GM18526 (cell line): ENCODE measurements around the gene SERINC5.

Experiments used
- POLR2A ChIP-seq: IDR thresholded peaks from 3 replicates; pipeline ENCODE4 v1.6.1; 2011; ENCODE audit not compliant: insufficient read length; ENCODE audit errors: extremely low read depth

The SERINC5 gene

DNA sequence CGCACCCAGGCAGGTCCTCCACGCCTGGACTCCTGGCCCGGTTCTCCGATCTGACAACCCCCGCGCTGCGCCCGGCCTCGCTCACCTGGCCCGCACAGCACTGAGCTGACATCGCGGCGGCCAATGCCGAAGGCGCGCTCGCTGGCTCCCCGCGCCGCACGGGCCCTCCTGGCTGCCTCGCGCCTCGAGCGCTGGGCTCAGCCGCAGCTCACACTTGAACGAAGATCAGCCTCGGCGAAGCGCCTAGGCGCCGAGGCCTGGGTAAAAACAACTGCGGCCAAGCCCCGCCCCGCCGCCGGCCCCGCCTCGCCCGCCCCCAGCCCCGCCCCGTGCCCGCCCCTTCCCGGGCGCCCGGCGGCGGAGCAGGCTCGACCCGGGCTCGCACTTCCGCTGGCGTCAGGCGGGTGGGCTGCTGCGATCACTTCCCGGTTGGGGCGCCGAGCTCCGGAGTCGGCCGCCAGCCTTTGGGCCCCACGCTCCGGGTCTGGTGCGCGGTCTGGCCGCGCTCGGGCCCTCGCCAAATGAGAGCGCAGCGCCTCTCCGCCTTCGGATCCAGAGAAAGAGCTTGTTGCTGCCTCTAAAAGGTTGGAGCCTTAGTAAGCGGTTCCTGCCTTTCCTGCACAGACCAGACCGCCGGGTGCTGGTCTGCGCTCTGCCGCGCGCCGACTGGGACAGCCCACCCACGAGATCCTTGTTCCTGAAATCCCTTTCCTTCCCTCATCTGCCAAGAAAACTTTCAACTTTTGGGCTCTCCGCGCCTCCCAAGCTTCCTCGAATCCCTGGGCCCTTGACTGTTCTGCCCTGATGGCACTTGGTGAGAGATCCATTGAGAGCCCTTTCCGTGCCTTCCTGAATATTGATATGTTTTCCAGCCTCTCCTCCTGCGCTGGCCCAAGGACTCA, at the start of gene SERINC5:
TSS of gene SERINC5 (minus strand) at position 238 of the 902 bp plus-strand sequence. CDS start at position 112, 126 bp downstream.
- peak; percentile 96 for TF ChIP-seq POLR2A

DNA sequence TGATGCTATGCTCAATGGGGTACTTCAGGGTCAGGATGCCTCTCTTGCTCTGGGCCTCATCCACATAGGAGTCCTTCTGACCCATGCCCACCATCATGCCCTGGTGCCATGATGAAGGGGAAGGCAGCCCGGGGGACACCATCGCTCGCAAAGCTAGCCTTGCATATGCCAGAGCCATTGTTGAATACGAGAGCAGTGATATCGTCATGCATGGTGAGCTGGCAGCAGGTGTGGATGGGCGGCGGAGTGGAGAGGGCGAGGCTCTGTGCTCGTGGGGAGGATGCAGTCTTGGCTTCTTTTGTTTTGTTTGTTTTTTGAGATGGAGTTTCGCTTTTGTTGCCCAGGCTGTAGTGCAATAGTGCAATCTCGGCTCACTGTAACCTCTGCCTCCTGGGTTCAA, 46.8 kb upstream of the SERINC5 start:
- TF ChIP-seq POLR2A: no peak

DNA sequence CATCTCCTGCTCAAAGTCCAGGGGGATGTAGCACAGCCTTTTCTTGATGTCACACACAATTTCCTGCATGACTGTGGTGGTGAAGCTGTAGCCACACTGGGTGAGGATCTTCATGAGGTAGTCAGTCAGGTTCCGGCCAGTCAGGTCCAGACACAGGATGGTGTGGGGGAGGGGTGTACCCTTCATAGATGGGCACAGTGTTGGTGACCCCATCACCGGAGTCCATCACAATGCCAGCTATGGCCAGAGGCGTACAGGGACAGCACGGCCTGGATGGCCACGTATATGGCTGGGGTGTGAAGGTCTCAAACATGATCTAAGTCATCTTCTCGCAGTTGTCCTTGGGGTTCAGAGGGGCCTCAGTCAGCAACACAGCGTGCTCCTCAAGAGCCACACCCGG, 44.3 kb upstream of the SERINC5 start:
- TF ChIP-seq POLR2A: no peak

DNA sequence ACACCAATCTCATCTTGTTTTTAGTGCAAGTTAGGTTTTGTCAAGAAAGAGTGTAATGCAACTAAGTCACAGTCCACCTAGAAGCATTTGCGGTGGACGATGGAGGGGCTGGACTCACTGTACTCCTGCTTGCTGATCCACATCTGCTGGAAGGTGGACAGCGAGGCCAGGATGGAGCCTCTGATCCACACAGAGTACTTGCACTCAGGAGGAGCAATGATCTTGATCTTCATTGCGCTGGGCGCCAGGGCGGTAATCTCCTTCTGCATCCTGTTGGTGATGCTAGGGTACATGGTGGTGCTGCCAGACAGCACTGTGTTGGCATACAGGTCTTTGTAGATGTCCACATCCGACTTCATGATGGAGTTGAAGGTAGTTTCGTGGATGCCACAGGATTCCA, 43.8 kb upstream of the SERINC5 start:
- no peak for TF ChIP-seq POLR2A

DNA sequence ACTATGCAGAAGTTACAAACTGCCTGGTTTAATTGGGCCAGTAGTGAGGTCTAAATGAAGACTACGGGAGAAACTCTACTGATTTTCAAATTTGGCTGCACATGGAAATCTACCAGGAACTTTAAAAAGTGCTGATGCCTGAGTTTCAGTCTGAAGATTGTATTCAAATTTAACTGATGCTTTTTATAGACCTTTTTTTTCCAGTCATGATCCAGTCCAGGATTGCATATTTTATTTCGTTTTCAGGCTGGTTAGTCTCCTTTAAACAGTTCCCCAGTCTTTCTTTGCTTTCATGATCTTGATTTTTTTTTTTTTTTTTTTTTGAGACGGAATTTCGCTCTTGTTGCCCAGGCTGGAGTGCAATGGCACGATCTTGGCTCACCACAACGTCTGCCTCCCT, 40.3 kb upstream of the SERINC5 start:
- TF ChIP-seq POLR2A: no peak

DNA sequence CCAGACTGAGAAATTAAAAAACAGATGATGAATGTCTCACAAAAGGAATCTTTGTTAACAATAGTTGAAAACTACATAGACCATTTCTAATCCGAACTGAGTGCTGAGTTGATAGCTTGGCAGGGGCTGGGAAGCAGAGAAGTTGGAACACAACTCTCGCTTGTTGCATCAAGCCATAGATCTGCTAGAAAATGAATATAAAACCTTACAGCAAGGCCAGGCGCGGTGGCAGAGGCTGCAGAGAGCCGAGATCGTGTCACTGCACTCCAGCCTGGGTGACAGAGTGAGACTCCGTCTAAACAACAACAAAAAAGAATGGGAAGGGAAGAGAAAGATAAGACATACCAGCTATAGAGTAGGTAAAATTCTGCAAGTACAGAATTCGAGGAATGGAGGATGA, 35.9 kb upstream of the SERINC5 start:
- TF ChIP-seq POLR2A: no peak

DNA sequence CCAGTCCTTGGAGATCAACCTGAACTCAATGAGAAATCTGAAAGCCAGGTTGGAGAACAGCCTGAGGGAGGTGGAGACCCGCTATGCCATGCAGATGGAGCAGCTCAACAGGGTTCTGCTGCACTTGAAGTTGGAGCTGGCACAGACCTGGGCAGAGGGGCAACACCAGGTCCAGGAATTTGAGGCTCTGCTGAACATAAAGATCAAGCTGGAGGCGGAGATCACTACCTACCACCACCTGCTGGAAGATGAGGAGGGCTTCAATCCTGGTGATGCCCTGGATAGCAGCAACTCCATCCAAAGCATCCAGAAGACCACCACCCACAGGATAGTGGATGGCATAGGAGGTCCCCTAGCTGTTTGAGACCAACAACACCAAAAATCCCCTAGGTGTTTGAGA, 33.5 kb upstream of the SERINC5 start:
- no peak for TF ChIP-seq POLR2A

DNA sequence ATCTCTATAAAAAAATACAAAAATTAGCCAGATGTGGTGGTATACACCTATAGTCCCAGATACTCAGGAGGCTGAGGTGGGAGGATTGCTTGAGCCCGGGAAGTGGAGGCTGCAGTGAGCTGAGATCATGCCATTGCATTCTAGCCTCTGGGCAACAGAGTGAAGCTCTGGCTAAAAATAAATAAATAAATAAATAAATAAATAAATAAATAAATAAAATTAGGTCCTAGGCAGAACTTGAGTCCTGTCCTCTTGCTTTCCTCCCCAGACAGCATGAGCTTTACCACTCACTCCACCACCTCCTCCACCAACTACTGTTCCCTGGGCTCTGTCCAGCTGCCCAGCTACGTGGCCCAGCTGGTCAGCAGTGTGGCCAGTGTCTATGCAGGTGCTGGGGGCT, 32.3 kb upstream of the SERINC5 start:
- no peak for TF ChIP-seq POLR2A

DNA sequence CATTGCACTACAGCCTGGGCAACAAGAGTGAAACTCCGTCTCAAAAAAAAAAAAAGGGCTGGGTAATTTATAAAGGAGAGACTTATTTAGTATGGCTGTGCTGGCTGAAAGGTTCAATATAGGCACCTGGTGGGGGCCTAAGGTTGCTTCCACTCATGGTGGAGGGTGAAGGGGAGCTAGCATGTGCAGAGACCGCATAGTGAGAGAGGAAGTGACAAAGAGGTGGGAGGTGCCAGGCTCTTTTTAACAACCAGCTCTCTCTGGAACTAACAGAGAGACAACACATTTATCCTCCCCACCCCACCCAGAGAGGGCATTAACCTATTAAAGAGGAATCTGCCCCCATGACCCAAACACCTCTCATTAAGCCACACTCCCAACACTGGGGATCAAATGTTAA, 28.9 kb upstream of the SERINC5 start:
- TF ChIP-seq POLR2A: no peak

DNA sequence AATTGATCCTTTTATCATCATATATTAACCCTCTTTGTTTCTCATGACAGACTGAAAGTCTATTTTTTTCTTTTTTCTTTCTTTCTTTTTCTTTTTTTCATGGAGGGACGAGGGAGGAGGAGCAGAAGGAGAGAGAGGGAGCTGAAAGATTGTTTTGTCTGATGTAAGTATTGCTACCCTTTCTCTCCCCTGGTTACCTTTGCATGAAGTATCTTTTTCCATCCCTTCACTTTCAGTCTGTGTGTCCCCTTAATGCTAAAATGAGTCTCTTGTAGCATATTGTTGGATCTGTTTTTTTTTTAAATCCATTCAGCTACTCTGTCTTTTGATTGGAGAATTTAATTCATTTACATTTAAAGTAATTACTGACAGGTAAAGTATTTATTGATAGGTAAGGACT, 27.5 kb upstream of the SERINC5 start:
- TF ChIP-seq POLR2A: no peak

DNA sequence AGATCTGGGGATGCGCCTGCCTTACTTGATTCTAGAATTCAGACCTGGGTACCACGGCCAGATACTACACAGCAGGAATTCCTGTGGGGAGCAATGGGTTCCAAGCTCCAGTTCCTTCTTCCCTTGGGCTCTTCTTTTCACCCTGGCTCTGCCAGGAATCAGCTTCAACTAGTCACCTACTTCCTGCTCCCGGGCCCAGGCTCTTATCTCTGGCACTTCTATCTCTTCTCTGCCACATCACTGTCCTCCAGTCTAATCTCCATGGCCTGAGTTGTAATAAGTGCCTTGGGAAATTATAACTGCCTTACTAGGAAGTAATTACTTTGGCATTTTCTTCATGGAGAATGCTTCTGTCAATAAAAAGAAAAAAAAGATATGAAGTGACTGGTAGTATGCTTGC, 26.2 kb upstream of the SERINC5 start:
- TF ChIP-seq POLR2A: no peak

DNA sequence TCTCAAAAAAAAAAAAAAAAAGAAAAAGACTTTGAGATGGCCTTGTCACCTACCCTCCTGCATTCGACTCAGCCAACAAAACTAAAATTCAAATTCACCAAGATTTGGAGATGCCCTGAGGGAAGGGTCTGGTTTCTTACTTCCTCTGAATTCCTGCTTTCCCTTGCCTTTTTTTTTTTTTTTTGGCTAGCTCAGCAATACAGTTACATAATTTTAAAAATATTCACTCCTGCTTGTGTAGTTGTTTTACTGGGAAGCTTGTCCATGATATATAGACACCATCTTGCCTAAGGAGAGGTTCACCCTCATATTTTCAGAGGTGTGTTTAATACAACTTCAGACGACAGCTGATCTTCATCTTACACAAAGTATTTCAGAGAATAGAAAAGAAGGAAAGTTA, 21.3 kb upstream of the SERINC5 start:
- TF ChIP-seq POLR2A: no peak

DNA sequence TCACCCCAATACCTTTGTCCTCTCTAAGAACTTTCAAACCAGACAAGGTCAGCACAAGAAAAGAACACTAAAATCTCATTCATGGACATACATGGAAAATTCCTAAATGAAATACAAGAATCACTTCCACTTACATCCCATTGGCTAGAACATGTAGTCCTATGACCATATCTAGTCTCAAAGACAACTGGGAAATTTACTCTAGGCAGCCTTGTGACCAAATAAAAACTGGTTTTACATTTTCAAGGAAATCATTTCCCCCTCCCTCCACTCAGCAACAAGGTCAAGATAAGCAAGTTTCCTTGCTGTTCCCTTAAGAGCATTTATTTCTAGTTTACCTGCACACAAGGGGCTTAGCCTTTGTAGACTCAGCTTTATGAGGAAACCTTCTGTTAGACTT, 20.3 kb upstream of the SERINC5 start:
- no peak for TF ChIP-seq POLR2A

DNA sequence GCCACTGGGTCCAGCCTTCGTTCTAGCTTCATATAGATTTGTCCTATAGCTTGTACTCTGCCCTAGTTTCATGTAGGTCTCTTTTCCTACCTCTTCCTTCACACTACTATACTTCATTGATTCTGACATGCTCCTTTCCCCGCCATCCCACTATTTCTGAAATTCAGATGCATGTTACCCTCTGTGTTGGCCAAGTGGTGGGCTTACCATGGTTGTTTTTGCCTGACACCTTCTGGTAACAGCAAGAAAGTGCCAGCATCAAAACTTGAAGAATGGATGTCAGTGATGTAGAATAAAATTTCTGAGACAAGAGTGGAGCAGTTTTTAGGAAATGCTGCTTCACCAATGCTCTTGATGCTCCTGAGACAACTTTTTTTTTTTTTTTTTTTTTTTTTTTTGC, 19.5 kb upstream of the SERINC5 start:
- no peak for TF ChIP-seq POLR2A

DNA sequence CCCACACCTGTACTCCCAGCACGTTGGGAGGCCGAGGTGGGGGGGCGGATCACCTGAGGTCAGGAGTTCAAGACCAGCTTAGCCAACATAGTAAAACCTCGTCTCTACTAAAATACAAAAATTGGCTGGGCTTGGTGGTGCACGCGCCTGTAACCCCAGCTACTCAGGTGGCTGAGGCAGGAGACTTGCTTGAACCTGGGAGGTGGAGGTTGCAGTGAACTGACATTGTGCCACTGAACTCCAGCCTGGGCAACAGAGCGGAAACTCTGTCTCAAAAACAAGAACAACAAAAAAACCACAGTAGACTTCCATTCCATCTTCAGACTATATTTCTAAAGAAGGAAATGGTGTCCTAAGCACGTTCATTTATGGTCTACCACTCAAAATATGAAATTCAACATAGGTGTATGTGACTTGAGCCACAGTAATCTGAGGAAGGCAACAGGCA, 14.2 kb upstream of the SERINC5 start:
- TF ChIP-seq POLR2A: no peak

DNA sequence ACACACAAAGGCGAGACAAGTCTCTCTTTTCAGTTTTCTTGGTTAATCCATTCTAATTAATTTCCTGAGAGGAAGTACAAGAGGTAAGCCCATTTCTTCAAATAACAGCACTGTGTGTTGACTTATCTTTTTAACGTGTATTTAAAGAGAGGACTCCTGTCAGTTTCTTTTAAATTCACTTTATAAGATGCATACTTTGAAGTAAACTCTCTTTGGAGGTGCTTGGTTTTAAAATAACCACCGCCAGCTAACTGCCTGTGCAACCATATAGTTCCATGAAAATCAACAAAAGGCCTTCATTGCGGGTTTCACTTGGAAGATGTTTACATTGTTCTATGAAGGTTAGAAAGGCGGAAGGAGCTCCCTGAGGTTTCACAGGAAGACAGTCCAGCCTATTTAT, 13.1 kb upstream of the SERINC5 start:
- TF ChIP-seq POLR2A: no peak

DNA sequence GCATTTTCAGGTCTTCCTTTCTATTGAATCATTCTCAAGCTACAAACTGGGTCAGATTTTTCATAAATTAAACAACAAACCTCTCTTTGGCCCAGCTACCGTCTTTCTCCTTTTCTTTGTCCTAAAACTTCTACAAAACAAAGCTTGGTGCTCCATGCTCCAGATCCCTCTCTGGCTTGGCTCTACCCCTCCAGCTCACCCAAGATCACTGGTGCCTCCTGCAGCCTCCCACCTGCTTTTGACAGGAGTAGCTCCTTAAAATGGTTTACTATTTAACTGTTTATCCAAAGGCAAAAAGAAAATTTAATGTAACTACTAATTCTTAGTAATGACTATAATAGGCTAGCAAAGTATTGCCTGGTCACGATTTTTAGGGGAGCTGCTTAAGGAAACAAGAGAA, 10.7 kb upstream of the SERINC5 start:
- TF ChIP-seq POLR2A: no peak
